ENCODE results near the gene RPS6KA3.

- TF ChIP-seq, protein P1, sequence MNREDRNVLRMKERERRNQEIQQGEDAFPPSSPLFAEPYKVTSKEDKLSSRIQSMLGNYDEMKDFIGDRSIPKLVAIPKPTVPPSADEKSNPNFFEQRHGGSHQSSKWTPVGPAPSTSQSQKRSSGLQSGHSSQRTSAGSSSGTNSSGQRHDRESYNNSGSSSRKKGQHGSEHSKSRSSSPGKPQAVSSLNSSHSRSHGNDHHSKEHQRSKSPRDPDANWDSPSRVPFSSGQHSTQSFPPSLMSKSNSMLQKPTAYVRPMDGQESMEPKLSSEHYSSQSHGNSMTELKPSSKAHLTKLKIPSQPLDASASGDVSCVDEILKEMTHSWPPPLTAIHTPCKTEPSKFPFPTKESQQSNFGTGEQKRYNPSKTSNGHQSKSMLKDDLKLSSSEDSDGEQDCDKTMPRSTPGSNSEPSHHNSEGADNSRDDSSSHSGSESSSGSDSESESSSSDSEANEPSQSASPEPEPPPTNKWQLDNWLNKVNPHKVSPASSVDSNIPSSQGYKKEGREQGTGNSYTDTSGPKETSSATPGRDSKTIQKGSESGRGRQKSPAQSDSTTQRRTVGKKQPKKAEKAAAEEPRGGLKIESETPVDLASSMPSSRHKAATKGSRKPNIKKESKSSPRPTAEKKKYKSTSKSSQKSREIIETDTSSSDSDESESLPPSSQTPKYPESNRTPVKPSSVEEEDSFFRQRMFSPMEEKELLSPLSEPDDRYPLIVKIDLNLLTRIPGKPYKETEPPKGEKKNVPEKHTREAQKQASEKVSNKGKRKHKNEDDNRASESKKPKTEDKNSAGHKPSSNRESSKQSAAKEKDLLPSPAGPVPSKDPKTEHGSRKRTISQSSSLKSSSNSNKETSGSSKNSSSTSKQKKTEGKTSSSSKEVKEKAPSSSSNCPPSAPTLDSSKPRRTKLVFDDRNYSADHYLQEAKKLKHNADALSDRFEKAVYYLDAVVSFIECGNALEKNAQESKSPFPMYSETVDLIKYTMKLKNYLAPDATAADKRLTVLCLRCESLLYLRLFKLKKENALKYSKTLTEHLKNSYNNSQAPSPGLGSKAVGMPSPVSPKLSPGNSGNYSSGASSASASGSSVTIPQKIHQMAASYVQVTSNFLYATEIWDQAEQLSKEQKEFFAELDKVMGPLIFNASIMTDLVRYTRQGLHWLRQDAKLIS (CRISPR knock-in tag; IDR thresholded peaks at IDR 0.05; ENCODE audit: borderline replicate concordance): no peak
- no peak for TF ChIP-seq CTCF (IDR thresholded peaks at IDR 0.05)
- TF ChIP-seq, protein P2, sequence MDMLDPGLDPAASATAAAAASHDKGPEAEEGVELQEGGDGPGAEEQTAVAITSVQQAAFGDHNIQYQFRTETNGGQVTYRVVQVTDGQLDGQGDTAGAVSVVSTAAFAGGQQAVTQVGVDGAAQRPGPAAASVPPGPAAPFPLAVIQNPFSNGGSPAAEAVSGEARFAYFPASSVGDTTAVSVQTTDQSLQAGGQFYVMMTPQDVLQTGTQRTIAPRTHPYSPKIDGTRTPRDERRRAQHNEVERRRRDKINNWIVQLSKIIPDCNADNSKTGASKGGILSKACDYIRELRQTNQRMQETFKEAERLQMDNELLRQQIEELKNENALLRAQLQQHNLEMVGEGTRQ (CRISPR knock-in tag; IDR thresholded peaks at IDR 0.05): no peak
- no peak for TF ChIP-seq SMAD4 (CRISPR knock-in tag; IDR thresholded peaks at IDR 0.05)
- TF ChIP-seq ZBTB21 (CRISPR knock-in tag; IDR thresholded peaks at IDR 0.05; ENCODE audit: borderline replicate concordance): no peak
- TF ChIP-seq, protein P3, sequence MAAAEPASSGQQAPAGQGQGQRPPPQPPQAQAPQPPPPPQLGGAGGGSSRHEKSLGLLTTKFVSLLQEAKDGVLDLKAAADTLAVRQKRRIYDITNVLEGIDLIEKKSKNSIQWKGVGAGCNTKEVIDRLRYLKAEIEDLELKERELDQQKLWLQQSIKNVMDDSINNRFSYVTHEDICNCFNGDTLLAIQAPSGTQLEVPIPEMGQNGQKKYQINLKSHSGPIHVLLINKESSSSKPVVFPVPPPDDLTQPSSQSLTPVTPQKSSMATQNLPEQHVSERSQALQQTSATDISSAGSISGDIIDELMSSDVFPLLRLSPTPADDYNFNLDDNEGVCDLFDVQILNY (CRISPR knock-in tag; IDR thresholded peaks at IDR 0.05): no peak
- TF ChIP-seq TCF7 (CRISPR knock-in tag; IDR thresholded peaks at IDR 0.05; ENCODE audit: low read depth): no peak
- TF ChIP-seq EMX1 (CRISPR knock-in tag; IDR thresholded peaks at IDR 0.05): no peak
- no peak for TF ChIP-seq TEAD4 (CRISPR knock-in tag; IDR thresholded peaks at IDR 0.05)
- TF ChIP-seq CREM (CRISPR knock-in tag; IDR thresholded peaks at IDR 0.05): no peak
- no peak for TF ChIP-seq JAZF1 (CRISPR knock-in tag; IDR thresholded peaks at IDR 0.05)
- TF ChIP-seq ETV6 (CRISPR knock-in tag; IDR thresholded peaks at IDR 0.05): no peak
These were observed 860 bp upstream of the RPS6KA3 start for GRCh38 chrX:20267607-20267930.
